GM15510 (cell line): ENCODE data around the gene ACYP2.

Source experiments
- POLR2A ChIP-seq: IDR thresholded peaks from 3 replicates; pipeline ENCODE4 v1.6.1; 2011; ENCODE audit warnings: borderline replicate concordance; ENCODE audit not compliant: insufficient read length; ENCODE audit errors: extremely low read depth

ACYP2 gene

DNA sequence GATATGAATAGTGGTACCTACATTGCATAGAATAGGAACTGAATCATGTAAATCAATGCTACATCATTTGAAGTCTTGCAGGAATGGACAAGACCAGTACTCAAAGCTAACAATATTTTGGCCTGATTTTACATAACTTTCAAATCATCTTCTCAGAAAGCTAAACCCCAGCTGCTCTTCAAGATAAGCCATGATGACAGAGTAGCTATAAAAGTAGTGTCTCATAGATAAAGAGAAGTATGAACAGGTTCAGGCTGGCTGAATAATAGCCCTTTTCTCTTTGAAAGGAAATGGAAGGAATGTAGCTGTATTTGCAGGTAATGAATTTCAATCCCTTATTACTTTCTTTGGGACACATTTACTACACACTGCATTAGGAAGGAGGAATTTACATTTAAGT lies 112.4 kb downstream of the ACYP2 start:
- no peak for TF ChIP-seq POLR2A

DNA sequence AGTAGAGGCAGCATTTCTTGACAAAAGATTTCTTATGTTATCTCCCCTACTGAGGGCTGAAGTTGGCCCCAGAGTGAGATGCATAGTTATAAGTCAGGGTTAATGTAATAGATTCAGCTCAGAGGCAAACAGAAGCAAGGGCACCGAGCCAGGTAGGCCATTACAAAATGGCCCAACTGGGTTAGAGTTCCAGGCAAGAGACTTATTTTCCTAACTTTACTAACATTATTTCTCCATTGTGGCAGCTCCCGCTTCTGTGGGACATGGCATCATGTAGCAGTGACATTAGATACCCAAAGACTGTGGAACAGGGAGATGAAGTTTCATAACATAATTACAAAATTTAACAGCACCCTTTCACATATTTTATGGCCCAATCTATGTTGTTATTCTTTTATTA lies 113.5 kb downstream of the ACYP2 start:
- TF ChIP-seq POLR2A = no peak

DNA sequence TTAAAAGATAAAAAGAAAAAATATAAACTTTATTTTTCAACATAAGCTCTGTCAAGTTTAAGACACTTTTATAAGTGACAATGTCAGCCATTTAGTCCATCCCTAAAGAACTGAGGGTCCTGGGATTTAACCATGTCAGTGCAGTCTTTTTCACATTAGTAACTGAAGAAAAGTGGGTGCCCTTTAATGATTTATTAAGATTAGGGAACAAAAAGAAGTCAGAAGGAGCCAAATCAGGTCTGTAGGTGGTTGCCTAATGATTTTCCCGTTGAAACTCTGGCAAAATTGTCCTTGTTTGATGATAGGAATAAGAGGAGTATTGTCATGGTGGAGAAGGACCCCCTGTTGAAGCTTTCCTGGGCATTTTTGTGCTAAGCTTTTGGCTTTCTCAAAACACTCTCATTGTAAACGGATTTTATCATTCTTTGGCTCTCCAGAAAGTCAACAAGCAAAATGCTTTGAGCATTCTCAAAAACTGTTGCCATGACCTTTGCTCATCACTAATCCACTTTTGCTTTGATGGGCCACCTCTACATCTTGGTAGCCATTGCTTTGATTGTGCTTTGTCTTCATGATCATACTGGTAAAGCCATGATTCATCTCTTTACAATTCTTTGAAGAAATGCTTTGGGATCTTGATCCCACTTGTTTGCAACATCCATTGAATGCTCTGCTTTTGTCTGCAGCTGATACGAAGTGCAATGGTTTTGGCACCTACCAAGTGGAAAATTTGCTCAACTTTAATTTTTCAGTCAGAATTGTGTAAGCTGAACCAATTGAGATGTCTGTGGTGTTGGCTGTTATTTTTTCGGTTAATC lies 118.6 kb downstream of the ACYP2 start:
- TF ChIP-seq POLR2A = no peak

DNA sequence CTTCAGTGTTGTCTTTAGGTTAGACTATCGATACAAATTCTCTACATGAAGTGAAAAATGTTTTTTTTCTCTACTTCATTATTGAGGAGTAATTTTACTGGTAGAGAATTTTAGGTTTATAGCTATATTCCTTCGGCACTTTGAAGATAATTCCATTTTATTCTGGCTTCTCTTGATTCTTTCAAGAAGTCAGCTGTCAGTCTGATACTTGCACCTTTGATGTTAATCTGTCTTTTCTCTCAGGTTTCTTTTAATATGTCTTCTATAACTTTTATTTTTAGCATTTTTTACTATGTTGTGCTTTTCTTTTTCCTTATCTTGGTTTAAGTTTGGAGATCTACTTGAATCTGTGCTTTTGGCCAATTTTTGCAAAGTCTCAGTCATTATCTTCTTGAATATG lies 122.0 kb downstream of the ACYP2 start:
- no peak for TF ChIP-seq POLR2A

DNA sequence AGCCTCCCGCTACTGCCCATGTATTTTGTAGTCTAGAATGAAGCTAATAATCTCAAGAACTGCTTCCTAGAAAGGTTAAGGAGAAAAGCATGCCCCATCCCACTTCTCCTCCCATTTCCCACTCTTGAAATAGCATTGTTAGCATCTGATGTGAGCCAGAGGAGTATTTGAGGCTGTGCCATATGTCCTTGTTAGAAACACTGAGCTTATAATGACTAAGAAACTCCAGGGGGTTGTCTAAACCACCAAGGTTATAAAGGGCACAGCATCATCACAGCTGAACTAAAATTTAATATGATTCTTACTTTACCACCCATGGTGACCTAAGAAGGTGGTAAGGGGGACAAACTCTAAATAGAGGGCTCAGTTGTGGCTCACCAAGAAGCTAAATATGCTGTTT lies 124.0 kb downstream of the ACYP2 start:
- TF ChIP-seq POLR2A = no peak

DNA sequence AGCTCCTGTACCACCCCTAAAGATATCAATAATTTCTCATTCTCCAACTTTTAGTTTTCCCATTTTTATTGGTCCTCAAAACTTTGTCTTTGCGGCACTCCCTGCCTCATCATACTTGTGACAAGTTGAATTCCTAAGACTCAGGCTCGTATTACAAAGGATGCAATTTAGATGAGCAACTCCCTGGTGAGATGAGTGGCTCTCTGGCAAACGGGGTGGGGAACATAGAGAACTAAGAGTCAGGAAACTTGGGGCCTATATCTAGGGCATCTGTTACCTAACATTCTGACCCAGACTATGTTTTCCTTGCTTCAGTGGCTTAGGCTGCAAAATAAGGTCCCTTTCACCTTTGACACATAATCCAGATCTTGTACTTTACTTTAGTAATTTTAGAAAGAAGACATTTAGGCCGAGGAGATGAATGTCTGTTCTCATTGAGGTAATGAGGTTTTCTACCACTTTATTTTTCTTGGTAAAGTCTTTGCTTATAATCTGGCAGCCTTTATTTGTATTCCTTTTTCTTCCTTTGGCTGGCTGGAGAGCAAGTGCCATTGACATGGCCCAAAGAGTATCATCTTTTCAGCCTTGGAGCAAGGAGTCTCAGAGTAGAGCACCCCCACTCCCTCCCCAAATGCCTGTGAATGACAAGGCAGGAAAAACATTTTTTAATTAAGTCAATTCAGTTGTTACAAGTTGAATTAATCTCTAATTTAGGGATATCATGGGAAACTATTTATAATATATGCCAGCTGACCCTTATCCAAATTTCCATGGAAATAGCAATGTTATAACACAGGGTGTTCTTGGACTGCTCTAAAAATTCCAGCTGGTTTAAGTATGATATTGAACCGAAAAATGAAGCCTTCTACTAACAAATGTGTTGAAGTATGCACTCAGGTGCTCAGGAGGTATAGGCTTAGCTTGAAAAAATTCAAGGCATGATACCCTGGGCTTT lies 125.4 kb downstream of the ACYP2 start:
- TF ChIP-seq POLR2A = no peak

DNA sequence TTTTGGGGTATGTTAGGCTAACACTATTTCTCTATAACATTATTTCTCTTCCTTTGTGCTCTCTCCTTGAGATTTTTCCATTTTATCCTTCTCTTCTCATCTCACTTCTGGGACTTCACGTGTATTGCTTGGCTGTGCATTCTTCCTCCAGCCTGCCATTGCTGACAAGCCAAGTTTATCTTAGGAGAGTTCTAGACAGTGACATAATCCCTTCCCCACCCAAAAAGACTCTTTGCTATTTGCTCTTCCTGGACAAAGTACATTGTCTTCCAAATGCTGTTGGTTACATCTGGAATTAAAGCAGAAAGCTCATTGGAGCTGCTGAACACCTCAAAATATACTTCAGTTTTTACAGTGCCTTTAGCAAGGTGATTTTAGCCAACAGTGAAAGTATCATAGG lies 131.7 kb downstream of the ACYP2 start:
- TF ChIP-seq POLR2A = no peak

DNA sequence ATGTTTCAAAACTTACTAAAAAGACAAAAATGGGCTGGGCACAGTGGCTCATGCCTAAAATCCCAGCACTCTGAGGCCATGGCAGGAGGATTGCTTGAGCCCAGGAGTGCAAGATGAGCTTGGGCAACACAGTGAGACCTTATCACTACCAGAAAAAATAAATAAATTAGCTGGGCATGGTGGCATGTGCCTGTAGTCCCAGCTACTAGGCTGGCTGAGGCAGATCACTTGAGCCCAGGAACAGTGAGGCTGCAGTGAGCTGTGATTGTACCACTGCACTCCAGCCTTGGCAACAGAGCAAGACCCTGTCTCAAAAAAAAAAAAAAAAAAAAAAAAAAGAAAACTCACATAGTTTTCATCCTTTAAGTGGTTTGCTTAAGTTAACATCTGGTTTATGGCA lies 134.2 kb downstream of the ACYP2 start:
- TF ChIP-seq POLR2A = no peak

DNA sequence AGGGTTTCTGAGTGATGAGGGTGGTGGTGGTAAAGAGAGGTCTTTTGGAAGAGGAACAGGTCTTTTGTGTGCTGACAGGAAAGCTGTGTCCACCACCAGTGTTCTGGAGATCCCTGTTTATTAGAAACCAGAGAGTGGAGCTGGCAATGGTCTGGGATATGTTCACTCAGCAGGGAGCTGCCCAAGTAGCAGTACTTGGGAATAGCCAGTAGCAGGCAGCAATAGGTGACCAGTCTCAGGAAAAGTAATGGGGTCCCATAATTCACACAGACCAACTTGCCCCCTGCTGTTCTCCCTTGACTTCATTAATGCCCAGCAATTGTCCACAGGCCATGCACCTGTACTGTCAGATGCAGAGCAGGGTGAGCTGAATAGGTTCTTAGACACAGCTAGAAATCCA lies 138.8 kb downstream of the ACYP2 start:
- no peak for TF ChIP-seq POLR2A

DNA sequence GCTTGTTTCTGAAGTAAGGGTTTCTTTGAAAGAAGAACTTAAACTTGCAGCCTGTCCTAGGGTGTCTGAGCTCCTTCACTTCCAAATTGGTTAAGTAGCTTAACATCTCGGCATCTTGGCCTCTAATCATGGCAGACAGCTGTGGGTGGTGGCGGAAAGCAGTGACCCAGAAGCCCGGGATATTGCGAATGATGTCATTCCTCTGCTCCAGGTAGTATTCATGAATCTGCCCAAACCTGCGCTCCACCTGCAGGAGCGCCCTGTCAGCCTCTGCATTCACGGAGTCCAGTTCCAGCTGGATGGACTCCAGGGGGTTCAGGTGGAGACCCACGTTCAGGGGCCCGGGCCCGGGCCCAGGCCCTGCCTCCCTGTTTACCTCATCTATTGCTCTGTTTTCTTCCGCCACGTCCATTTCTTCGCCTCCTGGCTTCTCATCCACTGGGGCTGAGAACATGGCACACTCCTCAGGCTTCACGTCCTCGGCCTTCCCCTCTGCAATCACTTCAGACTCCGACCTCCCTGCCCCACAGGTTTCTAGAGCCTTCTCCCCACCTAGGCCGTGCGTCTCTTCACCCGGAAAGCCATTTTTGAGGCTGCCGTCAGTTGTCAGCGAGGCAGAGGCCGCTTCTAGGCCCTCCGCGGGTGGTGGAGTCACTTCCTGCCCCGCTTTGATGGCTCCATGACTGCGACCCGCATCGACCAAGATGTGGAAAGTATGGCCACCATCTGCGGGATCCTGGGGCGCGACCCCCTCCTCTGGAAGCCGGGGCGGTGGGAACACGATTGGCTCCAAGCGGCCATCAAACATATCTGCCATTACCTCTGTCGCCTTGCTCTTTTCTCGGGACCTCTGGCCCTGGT lies 140.0 kb downstream of the ACYP2 start:
- no peak for TF ChIP-seq POLR2A

DNA sequence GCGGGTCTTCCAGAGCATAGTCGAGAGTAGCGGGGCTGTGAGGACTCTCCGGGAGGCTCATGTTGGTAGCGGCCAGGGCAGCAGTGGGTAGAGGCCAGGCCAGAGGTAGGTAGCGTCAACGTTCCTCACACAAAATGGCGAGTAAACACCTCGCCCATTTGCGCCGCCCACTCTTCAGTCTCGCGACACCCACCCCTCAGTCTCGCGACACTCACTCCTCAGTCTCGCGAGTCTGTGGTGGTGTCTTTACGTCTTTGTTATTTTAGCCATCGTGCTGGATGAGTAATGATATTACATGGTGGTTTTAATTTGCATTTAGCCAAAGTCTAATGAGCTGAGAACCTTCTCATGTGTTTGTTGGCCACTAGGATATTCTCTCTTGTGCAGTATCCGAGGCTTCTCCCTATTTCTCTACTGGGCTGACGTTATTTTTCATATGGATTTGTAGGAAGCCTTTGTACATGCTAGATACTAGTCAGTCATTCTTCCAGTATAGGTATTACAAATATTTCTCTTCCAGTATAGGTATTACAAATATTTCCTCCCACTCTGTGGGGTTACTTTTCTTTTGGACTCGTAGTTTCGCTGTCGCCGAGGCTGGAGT lies 140.8 kb downstream of the ACYP2 start, which contains the start of gene TSPYL6:
Gene TSPYL6, minus strand, starts transcription at position 139 of the 604 bp plus-strand sequence. Its CDS starts 78 bp downstream, at position 61.
- TF ChIP-seq POLR2A = no peak

DNA sequence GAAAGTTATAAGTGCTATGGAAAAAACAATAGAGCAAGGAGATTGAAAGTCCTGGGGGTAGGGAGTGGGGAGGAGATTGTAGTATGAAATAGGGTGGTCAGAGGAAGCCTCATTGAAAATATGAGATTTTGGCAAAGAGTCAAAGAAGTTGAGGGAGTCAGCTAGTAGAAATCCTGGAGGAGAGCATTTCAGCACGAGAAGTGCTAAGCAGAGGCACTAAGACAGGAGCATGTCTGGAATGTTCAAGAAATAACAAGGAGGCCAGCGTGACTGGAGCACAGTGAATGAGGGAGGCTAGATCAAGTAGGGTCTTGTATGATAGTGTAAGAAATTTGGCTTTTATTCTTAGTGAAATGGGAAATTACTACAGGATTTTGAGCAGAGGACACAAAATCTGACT lies 142.8 kb downstream of the ACYP2 start:
- no peak for TF ChIP-seq POLR2A

DNA sequence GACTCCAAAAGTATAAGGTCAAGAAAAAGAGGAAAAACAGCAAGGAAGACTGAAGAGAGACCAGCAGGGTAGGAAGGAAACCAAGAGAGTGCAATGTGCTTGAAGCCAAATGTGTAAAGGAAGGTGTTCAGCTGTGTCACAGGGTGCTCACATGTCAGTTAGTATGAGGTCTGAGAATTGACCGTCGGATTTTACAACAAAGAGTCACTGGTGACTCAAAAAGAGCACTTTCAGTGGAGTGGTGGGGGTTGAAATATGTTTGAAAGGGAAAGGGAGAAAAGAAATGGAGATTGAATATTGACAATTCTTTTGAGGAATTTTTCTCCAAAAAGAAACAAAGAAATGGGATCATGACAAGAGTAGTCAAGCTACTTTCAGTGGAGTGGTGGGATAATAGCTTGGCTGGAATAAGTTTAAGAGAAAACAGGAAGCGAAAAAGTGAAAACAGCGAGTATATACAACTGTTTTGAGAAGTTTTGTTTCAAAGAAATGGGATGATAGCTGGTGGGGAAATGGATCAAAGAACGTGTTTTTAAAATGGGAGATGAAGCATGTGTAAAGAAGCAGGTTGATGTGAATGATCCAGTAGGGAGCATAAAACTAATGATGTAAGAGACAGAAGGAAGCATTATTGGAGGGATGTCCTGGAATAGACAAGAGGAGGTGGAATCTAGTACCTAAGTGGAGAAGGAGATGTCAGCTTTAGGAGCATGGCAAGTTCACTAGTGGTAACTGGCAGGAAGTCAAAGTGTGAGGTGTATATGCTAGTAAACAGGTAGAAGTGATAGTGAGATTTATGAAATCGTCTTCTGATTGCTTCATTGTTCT lies 144.2 kb downstream of the ACYP2 start:
- TF ChIP-seq POLR2A = no peak

DNA sequence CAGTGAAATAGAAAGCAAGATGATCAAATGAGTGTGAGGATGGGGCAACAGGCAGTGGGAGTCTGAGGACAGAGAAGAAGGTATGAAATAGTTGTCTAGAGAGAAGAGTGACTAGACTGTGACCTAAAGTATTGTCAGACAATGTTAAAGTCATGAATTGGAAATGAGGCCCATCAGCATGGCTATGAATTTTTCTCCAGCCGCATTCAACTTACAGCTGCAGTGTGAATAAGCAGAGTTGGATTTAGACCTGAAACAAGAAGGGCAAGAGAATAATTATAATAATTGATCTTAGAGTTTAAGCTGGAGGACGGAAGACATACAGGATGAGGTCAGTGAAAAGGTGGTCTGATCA lies 144.8 kb downstream of the ACYP2 start:
- no peak for TF ChIP-seq POLR2A

DNA sequence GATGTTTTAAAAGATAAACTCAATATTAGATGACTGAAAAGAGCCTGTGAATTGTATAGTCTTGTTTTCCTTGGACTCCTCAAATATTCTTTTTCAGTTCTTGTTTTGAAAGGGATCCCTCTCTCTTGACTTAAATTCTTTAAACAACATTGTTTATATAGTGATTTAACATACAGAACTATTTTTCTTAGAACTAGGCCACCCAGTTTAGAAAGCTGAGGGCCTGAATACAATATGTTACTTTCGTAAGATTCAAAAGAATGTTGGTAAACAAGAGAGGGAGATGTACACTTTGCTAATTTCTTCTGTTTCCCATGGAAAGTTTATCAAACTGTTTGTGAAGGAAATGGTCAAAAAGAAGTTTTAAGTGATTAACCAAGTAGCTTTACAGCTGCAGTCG lies 146.1 kb downstream of the ACYP2 start:
- TF ChIP-seq POLR2A = no peak
